GM12874 (cell line): ENCODE measurements around the gene TCERG1L.

ENCODE experiments used
- TF ChIP-seq, protein P1 (sequence below): IDR thresholded peaks from 2 replicates; pipeline ENCODE4 v1.5.1; 2011; ENCODE audit warnings: low read depth, mild to moderate bottlenecking, control low read depth, low read length, moderate library complexity; ENCODE audit not compliant: insufficient read depth

Gene TCERG1L

DNA sequence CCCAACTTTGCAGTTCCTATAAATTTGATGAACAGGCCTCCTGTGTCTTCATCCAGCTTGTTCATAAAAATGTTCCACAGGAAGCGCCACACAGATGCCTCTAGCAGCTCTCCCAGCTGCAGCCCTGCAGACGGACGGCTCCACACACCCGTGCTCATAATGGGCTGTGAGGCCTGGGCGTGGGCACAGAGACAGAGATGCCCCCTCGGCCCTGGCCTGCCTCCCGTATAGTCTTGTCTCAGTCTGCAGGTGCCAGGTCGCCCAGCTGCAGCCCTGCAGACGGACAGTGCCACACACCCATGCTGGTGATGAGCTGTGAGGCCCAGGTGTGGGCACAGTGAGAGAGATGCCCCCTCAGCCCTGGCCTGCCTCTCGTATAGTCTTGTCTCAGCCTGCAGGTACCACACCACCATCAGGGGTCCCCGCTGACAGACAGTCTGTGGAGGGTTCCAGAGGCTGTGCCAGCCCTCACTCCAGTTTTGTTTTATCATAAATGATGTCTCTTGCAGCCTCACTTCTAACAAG is 189.9 kb downstream of the TCERG1L start:
- TF ChIP-seq, protein P1, sequence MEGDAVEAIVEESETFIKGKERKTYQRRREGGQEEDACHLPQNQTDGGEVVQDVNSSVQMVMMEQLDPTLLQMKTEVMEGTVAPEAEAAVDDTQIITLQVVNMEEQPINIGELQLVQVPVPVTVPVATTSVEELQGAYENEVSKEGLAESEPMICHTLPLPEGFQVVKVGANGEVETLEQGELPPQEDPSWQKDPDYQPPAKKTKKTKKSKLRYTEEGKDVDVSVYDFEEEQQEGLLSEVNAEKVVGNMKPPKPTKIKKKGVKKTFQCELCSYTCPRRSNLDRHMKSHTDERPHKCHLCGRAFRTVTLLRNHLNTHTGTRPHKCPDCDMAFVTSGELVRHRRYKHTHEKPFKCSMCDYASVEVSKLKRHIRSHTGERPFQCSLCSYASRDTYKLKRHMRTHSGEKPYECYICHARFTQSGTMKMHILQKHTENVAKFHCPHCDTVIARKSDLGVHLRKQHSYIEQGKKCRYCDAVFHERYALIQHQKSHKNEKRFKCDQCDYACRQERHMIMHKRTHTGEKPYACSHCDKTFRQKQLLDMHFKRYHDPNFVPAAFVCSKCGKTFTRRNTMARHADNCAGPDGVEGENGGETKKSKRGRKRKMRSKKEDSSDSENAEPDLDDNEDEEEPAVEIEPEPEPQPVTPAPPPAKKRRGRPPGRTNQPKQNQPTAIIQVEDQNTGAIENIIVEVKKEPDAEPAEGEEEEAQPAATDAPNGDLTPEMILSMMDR, result no peak

DNA sequence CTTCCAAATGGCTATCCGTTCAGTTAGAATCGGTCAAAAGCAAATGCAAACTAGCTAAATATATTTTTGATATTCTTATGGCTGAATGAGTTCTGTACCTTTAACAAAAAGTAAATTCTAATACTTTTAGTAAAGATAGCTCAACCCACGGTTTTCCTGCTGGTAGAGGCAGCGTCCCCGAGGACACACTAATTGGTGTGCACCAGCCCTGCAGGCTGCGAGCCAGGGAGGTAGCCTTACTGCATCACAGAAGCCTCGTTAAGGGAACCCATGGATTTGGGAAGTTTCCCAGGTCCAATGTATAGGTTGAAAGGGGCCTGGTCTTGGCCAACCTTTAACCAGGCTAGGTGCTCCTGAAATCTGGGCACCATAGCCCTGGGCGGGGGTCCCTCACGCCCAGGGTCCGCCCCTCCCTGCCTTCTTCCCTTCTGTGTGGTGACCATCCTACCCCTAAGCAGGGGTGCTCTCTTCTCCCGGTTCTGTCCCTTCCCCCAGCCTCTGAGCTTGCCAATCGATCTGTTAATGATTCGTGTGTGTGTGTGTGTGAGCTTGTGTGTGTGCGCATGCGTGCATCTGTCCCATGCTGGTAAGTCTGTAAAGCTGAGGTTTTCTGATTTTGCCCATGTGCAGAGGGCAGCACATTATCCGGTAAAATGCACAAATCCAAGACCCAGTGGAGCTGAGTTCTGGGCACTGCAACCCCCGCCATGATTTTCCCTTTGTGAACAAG is 191.7 kb downstream of the TCERG1L start:
- TF ChIP-seq, protein P1, result no peak

DNA sequence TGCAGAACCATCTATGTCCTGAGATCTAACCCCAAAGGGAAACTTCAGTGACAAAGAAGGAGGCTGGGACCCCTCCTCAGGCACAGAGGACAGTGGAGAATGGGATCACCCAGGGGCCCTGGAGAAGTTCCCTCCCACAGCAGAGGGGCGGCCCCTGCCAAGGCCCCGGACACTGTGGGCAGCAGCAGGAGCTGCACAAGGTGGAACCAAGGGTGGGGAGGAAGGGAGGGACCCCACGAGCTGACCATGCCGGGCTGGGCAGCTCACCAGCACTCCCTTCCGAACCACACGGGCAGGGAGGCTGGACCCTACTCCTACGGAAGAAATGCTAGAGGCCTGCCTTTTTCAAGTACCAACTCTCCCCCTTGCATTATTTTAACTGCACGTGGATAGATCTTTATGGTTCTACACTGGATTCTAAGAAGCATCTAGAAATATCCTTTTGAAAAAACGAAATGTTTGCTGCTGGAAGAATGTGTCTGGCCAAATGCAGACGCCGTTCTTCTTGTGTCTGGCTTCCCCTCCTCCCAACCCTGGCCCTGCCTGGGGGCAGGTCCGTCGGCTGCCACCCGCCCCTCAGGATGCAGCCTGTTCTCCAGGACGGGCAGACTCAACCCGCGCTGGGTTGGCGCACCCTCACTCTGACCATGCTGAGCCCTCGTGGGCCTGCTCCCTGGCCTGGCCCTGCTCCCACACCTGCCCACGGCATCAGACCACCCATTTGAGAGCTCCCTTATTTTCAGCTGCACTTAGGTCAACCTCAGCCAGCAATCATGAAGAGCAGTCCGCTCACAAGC is 193.9 kb downstream of the TCERG1L start:
- TF ChIP-seq, protein P1, result no peak

DNA sequence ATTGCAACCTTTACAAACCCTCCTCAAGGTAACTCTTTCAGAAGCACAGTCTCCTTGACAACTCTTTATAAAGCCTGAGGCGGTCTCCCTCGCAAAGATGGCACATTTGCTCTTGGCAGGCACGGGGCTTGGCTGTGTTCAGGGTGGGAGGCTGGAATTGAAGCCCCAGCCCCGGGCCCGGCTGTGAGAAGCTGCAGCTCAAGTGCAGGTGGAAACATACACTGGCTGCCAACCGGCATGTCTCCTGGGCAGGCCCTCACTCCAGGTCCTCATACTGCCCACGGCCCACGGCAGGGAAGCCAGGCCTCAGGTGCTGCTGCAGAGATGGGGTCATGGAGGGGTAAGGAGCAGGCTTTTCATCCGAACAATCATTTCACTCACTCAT is 194.5 kb downstream of the TCERG1L start:
- TF ChIP-seq, protein P1, result no peak

DNA sequence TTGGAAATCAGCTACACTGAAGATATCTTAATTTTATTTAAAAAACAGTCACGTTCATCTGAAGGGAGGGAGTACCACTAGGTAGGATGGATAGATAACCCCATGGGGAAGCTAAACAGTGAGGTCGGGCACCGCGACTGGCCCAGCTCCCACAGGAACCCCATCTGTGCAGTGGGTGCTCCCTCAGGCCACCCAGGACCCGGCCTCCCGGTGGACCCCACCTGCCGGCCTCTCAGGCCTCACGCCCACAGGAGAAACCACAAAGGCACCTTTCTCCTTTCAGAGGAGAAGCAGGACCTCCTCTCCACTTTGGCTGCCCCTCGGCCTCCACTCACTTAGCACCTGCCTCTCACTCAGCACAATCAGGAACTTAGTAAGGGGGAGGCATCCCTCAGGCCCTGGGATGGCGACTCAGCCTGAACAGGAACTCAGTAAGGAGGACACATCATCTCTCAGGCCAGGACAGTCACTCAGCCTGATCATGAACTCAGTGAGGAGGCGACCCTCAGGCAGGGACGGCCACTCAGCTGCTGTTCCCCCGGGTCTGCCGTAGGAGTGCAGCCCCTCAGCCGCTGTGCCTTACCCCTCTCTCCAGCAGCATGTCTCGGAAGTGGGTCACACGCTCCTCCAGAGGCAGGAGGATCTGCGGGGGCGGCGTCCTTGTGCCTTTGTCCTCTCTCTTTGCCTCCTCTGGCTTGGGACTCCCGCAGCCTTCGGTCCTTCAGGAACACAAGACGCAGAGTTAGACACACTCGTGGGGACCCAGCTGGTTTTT is 195.1 kb downstream of the TCERG1L start:
- TF ChIP-seq, protein P1, result no peak

DNA sequence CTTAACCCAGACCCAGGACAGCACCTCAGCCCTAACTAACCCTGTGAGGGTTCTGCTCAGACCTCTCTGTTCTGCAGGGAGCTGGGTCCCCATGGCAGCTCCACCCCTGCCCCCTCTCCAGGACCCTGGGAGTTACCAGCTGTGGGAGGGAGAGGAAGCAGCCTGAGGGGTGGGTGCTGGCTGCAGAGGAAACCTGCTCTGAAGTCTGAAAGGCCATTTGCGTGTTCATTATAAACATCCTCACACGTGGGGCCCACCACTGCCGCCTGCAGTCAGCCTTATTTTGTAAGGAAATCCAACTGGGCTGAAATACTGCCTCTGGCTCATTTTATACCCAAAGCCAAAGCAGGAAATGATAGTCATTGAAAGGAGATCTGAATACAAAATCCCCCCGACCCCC is 195.7 kb downstream of the TCERG1L start:
- TF ChIP-seq, protein P1, result no peak

DNA sequence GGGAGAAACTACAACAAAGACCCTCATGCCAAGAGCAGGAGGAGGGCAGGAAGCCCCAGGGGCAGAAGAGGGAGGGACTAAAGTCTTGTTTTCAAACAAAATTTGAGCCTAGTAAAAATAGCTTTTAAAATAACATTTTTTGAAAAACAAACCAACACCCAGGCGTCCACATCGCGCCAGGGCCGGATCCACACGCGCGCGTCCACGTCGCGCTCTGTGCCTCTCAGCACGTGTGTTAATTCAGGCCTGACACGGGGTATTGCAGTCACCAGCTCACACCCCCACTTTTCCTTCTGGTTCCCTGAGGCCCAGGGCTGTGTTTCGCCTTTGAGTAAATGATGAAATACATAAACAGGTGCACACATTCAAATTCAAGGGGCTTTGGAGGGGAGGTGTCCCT is 196.2 kb downstream of the TCERG1L start:
- TF ChIP-seq, protein P1, result no peak
